Loucy (cell line): ENCODE results near the gene VPS35L.

Experiments
- EZH2phosphoT487 ChIP-seq: fragments of 200-600 bp; IDR thresholded peaks from 2 replicates; pipeline ENCODE4 v1.6.1; 2018; ENCODE audit warnings: antibody characterized with exemption, mild to moderate bottlenecking, moderate library complexity, borderline replicate concordance
- TF ChIP-seq, protein P1 (sequence below): fragments of 200-600 bp; sonication (generic); conservative IDR thresholded peaks from 2 replicates; pipeline ENCODE4 v1.5.1; 2014; ENCODE audit warnings: mild to moderate bottlenecking, antibody characterized with exemption, low read length

DNA sequence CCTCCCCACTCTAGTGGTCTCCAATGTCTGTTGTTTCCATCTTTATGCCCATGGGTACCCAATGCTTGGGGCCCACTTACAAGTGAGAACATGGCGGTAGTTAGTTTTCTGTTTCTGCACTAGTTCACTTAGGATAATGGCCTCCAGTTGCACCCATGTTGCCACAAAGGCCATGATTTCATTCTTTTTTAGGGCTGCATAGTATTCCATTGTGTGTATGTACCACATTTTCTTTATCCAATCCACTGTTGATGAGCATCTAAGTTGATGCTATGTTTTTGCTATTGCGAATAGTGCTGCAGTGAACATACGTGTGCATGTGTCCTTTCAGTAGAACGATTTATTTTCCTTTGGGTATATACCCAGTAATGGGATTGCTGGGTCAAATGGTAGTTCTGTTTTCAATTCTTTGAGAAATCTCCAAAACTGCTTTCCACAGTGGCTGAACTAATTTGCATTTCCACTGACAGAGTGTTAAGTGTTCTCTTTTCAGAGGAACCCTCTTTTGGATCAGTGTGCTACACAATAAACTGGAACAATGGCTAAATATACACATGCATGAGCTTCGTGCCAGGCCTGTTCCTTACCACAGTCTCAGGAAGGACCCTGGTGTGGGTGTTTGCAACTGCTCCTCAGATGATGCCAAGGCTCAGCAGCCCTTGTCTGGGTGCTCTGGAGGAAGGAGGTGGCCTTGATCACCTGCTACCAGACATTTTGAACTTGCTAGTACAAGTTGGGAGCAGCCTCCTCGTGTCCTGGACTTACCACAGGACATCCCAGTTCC is 128.1 kb downstream of the VPS35L start:
- TF ChIP-seq, protein P1, sequence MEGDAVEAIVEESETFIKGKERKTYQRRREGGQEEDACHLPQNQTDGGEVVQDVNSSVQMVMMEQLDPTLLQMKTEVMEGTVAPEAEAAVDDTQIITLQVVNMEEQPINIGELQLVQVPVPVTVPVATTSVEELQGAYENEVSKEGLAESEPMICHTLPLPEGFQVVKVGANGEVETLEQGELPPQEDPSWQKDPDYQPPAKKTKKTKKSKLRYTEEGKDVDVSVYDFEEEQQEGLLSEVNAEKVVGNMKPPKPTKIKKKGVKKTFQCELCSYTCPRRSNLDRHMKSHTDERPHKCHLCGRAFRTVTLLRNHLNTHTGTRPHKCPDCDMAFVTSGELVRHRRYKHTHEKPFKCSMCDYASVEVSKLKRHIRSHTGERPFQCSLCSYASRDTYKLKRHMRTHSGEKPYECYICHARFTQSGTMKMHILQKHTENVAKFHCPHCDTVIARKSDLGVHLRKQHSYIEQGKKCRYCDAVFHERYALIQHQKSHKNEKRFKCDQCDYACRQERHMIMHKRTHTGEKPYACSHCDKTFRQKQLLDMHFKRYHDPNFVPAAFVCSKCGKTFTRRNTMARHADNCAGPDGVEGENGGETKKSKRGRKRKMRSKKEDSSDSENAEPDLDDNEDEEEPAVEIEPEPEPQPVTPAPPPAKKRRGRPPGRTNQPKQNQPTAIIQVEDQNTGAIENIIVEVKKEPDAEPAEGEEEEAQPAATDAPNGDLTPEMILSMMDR, result no peak
- TF ChIP-seq EZH2phosphoT487, result no peak
